Osteoblast (primary cell): Measurements from ENCODE around the gene WDR93. TPM values are rescaled to one million over a fixed set of nuclear protein-coding genes. Genes with fewer than 3 reads are reported as not detected.

Experiments used
- DNase-seq: peaks from one replicate; pipeline ENCODE4 v3.0.0; 2011; ENCODE audit warnings: low spot score, mixed read lengths; ENCODE audit not compliant: insufficient read length; ENCODE audit errors: missing footprints
- H2AFZ ChIP-seq: 2 replicates; pipeline ENCODE4 v1.6.0; 2011; ENCODE audit warnings: mild to moderate bottlenecking, low read length
- H3K27ac ChIP-seq: 2 replicates; pipeline ENCODE4 v1.5.1; 2011; ENCODE audit warnings: mild to moderate bottlenecking, low read depth, low read length, moderate library complexity
- H3K27me3 ChIP-seq: 2 replicates; pipeline ENCODE4 v1.6.0; 2012; ENCODE audit warnings: mild to moderate bottlenecking, control low read depth, inconsistent platforms, low read length, moderate library complexity; ENCODE audit not compliant: insufficient read depth
- H3K36me3 ChIP-seq: 2 replicates; pipeline ENCODE4 v1.5.1; 2011; ENCODE audit warnings: mild to moderate bottlenecking, low read length, control low read depth, moderate library complexity; ENCODE audit not compliant: insufficient read depth
- H3K4me1 ChIP-seq: 2 replicates; pipeline ENCODE4 v1.5.1; 2011; ENCODE audit warnings: mild to moderate bottlenecking, low read length, control low read depth, moderate library complexity; ENCODE audit not compliant: insufficient read depth
- H3K4me2 ChIP-seq: 2 replicates; pipeline ENCODE4 v1.6.0; 2011; ENCODE audit warnings: mild to moderate bottlenecking, low read length; ENCODE audit not compliant: insufficient read depth
- H3K4me3 ChIP-seq: fragments of 200-600 bp; sonication (generic); 3 replicates; pipeline ENCODE4 v1.5.1; 2012; ENCODE audit warnings: mild to moderate bottlenecking, low read length, inconsistent platforms; ENCODE audit not compliant: insufficient read depth
- H3K79me2 ChIP-seq: 2 replicates; pipeline ENCODE4 v1.6.0; 2012; ENCODE audit warnings: mild to moderate bottlenecking, low read length, control low read depth, inconsistent platforms; ENCODE audit not compliant: insufficient read depth
- H3K9me3 ChIP-seq: 2 replicates; pipeline ENCODE4 v1.5.1; 2011; ENCODE audit warnings: low read depth, low read length, control low read depth
- H4K20me1 ChIP-seq: 2 replicates; pipeline ENCODE4 v1.6.0; 2012; ENCODE audit warnings: mild to moderate bottlenecking, low read length, control low read depth; ENCODE audit not compliant: insufficient read depth
- CTCF ChIP-seq: IDR thresholded peaks from 2 replicates; pipeline ENCODE4 v1.5.1; 2011; ENCODE audit warnings: mild to moderate bottlenecking, low read depth, low read length, moderate library complexity; ENCODE audit errors: extremely low read depth
- total RNA-seq: library from RNA; depleted of rRNA; stranded (reverse); fragments of >200 nt; gene quantifications from 2 replicates; pipeline ENCODE4 v1.2.3, GENCODE V29; 2012

Gene WDR93
- total RNA-seq, 1 donor, result 0.36 TPM

GRCh38 chr15:89672221-89673164, 18.1 kb upstream of the WDR93 start:
- no peak overlapping the region for H3K4me3 ChIP-seq
- H3K36me3 ChIP-seq, result no peaks in the 10 kb centered on the region
- H4K20me1 ChIP-seq, result no peaks in the 10 kb centered on the region
- no peaks in the 10 kb centered on the region for H3K79me2 ChIP-seq
- H3K4me2 ChIP-seq, result no peak overlapping the region
- H2AFZ ChIP-seq, result peak overlapping the region; percentile 43
- H3K9me3 ChIP-seq, result no peaks in the 10 kb centered on the region
- no peaks in the 10 kb centered on the region for H3K4me1 ChIP-seq
- no peak overlapping the region for H3K27ac ChIP-seq
- peak; percentile 93 for DNase-seq
- no peaks in the 10 kb centered on the region for H3K27me3 ChIP-seq
- no peak for TF ChIP-seq CTCF

GRCh38 chr15:89673165-89673512, 17.5 kb upstream of the WDR93 start:
- TF ChIP-seq CTCF, result peak; percentile 46
- DNase-seq, result peak; percentile 86
- Histone ChIP-seq H3K27me3 (no peaks in the 10 kb centered on the region), H3K4me1 (no peaks in the 10 kb centered on the region), H3K36me3 (no peaks in the 10 kb centered on the region), H4K20me1 (no peaks in the 10 kb centered on the region), H3K27ac (no peak overlapping the region), H3K4me2 (no peak overlapping the region), H3K9me3 (no peaks in the 10 kb centered on the region), H2AFZ (no peak overlapping the region), H3K79me2 (no peaks in the 10 kb centered on the region), H3K4me3 (no peak overlapping the region)

- Histone ChIP-seq H3K79me2 (no peaks in the 10 kb centered on the region), H3K4me1 (peaks cover 5% of the 10 kb centered on the region), H4K20me1 (no peaks in the 10 kb centered on the region), H3K4me3 (no peak overlapping the region), H3K27ac (no peak overlapping the region), H2AFZ (no peak overlapping the region), H3K9me3 (no peaks in the 10 kb centered on the region), H3K4me2 (no peak overlapping the region), H3K36me3 (no peaks in the 10 kb centered on the region), H3K27me3 (no peaks in the 10 kb centered on the region)
- no peak for TF ChIP-seq CTCF
- no peak for DNase-seq
These were observed 16.1 kb upstream of the WDR93 start for GRCh38 chr15:89674526-89674925.

GRCh38 chr15:89675606-89676005, 15.0 kb upstream of the WDR93 start:
- no peaks in the 10 kb centered on the region for H3K79me2 ChIP-seq
- H2AFZ ChIP-seq, result no peak overlapping the region
- no peak overlapping the region for H3K4me3 ChIP-seq
- no peak for DNase-seq
- no peaks in the 10 kb centered on the region for H3K27me3 ChIP-seq
- H3K4me2 ChIP-seq, result no peak overlapping the region
- H3K4me1 ChIP-seq, result peaks cover 11% of the 10 kb centered on the region
- no peak for TF ChIP-seq CTCF
- H3K27ac ChIP-seq, result no peak overlapping the region
- H3K36me3 ChIP-seq, result no peaks in the 10 kb centered on the region
- no peaks in the 10 kb centered on the region for H3K9me3 ChIP-seq
- no peaks in the 10 kb centered on the region for H4K20me1 ChIP-seq
